Transverse colon (tissue), 4 donors: ENCODE data around the gene NFXL1.
A peak's percentile ranks its signal among the peaks of the same experiment; 100 is the strongest.

Experiments used
- CTCF ChIP-seq, 5 experiments: fragments of 200-600 bp in 3 of 5; fragments of 450-650 bp in 2 of 5; sonication (generic) in 3 of 5; IDR thresholded peaks; 1 replicate in 2 of 5; 2 replicates in 3 of 5; pipeline ENCODE4 v1.5.1; 2016 to 2017; ENCODE audit warnings: antibody characterized with exemption in 5 of 5, inconsistent platforms in 3 of 5, mild to moderate bottlenecking in 2 of 5, moderate library complexity in 1 of 5
- EP300 ChIP-seq: sonication (generic); formaldehyde crosslinking; IDR thresholded peaks from one replicate; pipeline ENCODE4 v1.6.1; 2017; ENCODE audit warnings: antibody characterized with exemption, low read depth
- POLR2A ChIP-seq: fragments of 450-650 bp; IDR thresholded peaks from one replicate; pipeline ENCODE4 v1.6.1; 2016; ENCODE audit warnings: antibody characterized with exemption, mild to moderate bottlenecking, moderate library complexity
- POLR2AphosphoS5 ChIP-seq, 3 donors: sonication (generic); formaldehyde crosslinking; IDR thresholded peaks; one replicate each; pipeline ENCODE4 v1.6.1; 2016; ENCODE audit warnings: antibody characterized with exemption in 3 of 3

- TF ChIP-seq CTCF (IDR thresholded peaks at IDR 0.05) (peak; percentile 43 to 58 (median 56)), POLR2AphosphoS5 (IDR thresholded peaks at IDR 0.05) (no peak), POLR2A (no peak), EP300 (no peak)
These were observed 12.4 kb upstream of the NFXL1 start for GRCh38 chr4:47926667-47927258.
